Measurements from ENCODE around the gene MYO1C.

Gene MYO1C

GRCh38 chr17:1462164-1463112 is 30.0 kb downstream of the MYO1C start:
- Histone ChIP-seq H3K9ac (ENCODE audit: low read length) (no peak overlapping the region), H3K27me3 (ENCODE audit: low read length) (no peaks in the 10 kb centered on the region), H3K79me2 (ENCODE audit: insufficient read depth, low read length) (no peaks in the 10 kb centered on the region), H3K4me2 (ENCODE audit: low read depth, low read length, poor library complexity, severe bottlenecking) (no peak overlapping the region), H3K9me3 (ENCODE audit: insufficient read depth, low read length) (no peaks in the 10 kb centered on the region), H3K9me2 (replicated peaks; ENCODE audit: insufficient read depth, low read length) (no peaks in the 10 kb centered on the region), H3K27ac (ENCODE audit: low read depth, low read length) (no peak overlapping the region), H3K4me3 (ENCODE audit: insufficient read depth, low read length, poor library complexity, severe bottlenecking) (no peak overlapping the region), H3F3A (ENCODE audit: insufficient read depth) (no peaks in the 10 kb centered on the region), H2AFZ (ENCODE audit: low read depth, low read length, severe bottlenecking) (no peak overlapping the region), H3K36me3 (ENCODE audit: low read length) (no peaks in the 10 kb centered on the region), H4K20me1 (ENCODE audit: low read depth, low read length) (no peaks in the 10 kb centered on the region)
- TF ChIP-seq CTCF (IDR thresholded peaks at IDR 0.05; ENCODE audit: insufficient read depth, low read length, poor library complexity, severe bottlenecking) (no peak), EZH2phosphoT487 (conservative IDR thresholded peaks at IDR 0.05; ENCODE audit: low read length) (no peak)

GRCh38 chr17:1461198-1461944 is 31.1 kb downstream of the MYO1C start:
- Histone ChIP-seq H3K27me3 (ENCODE audit: low read length) (no peaks in the 10 kb centered on the region), H3K36me3 (ENCODE audit: low read length) (no peaks in the 10 kb centered on the region), H2AFZ (ENCODE audit: low read depth, low read length, severe bottlenecking) (no peak overlapping the region), H3F3A (ENCODE audit: insufficient read depth) (no peaks in the 10 kb centered on the region), H3K9me2 (replicated peaks; ENCODE audit: insufficient read depth, low read length) (no peaks in the 10 kb centered on the region), H3K27ac (ENCODE audit: low read depth, low read length) (no peak overlapping the region), H3K9me3 (ENCODE audit: insufficient read depth, low read length) (no peaks in the 10 kb centered on the region), H3K9ac (ENCODE audit: low read length) (no peak overlapping the region), H3K4me3 (ENCODE audit: insufficient read depth, low read length, poor library complexity, severe bottlenecking) (no peak overlapping the region), H3K79me2 (ENCODE audit: insufficient read depth, low read length) (no peaks in the 10 kb centered on the region), H3K4me2 (ENCODE audit: low read depth, low read length, poor library complexity, severe bottlenecking) (no peak overlapping the region), H4K20me1 (ENCODE audit: low read depth, low read length) (no peaks in the 10 kb centered on the region)
- TF ChIP-seq EZH2phosphoT487 (conservative IDR thresholded peaks at IDR 0.05; ENCODE audit: low read length) (no peak), CTCF (IDR thresholded peaks at IDR 0.05; ENCODE audit: insufficient read depth, low read length, poor library complexity, severe bottlenecking) (no peak)

GRCh38 chr17:1460233-1460632 is 32.3 kb downstream of the MYO1C start:
- Histone ChIP-seq H3K4me3 (ENCODE audit: insufficient read depth, low read length, poor library complexity, severe bottlenecking) (no peak overlapping the region), H2AFZ (ENCODE audit: low read depth, low read length, severe bottlenecking) (no peak overlapping the region), H3K4me2 (ENCODE audit: low read depth, low read length, poor library complexity, severe bottlenecking) (no peak overlapping the region), H3K36me3 (ENCODE audit: low read length) (no peaks in the 10 kb centered on the region), H3K9me3 (ENCODE audit: insufficient read depth, low read length) (no peaks in the 10 kb centered on the region), H3K9me2 (replicated peaks; ENCODE audit: insufficient read depth, low read length) (no peaks in the 10 kb centered on the region), H3K79me2 (ENCODE audit: insufficient read depth, low read length) (peaks cover 7% of the 10 kb centered on the region), H3K9ac (ENCODE audit: low read length) (no peak overlapping the region), H3K27me3 (ENCODE audit: low read length) (no peaks in the 10 kb centered on the region), H3F3A (ENCODE audit: insufficient read depth) (no peaks in the 10 kb centered on the region), H4K20me1 (ENCODE audit: low read depth, low read length) (no peaks in the 10 kb centered on the region), H3K27ac (ENCODE audit: low read depth, low read length) (no peak overlapping the region)
- no peak for TF ChIP-seq CTCF (IDR thresholded peaks at IDR 0.05; ENCODE audit: insufficient read depth, low read length, poor library complexity, severe bottlenecking)
- no peak for TF ChIP-seq EZH2phosphoT487 (conservative IDR thresholded peaks at IDR 0.05; ENCODE audit: low read length)
